K562 (cell line): ENCODE results near the gene CUL9. TPM values are rescaled to one million over a fixed set of nuclear protein-coding genes. Genes with fewer than 3 reads are reported as not detected.
A peak's percentile ranks its signal among the peaks of the same experiment; 100 is the strongest.

Source experiments
- CBX2 ChIP-seq: fragments of 200-600 bp; sonication (generic); IDR thresholded peaks from one replicate; pipeline ENCODE4 v1.6.1; 2012; ENCODE audit warnings: mild to moderate bottlenecking, low read length, inconsistent platforms; ENCODE audit not compliant: insufficient read depth, poor library complexity, severe bottlenecking
- ESRRB ChIP-seq: fragments of 250-450 bp; sonication (Bioruptor Pico); IDR thresholded peaks from 2 replicates; pipeline ENCODE4 v1.5.0; 2020; ENCODE audit warnings: mild to moderate bottlenecking, moderate library complexity, borderline replicate concordance
- FOS ChIP-seq: IDR thresholded peaks from 3 replicates; pipeline ENCODE4 v1.6.1; 2011; ENCODE audit not compliant: insufficient read length; ENCODE audit errors: extremely low read depth
- FOXK2 ChIP-seq, 2 experiments: fragments of 450-650 bp; IDR thresholded peaks in 1 of 2; conservative IDR thresholded peaks in 1 of 2; 2 replicates each; pipeline ENCODE4 v1.6.1; 2016; ENCODE audit warnings: low read depth in 2 of 2, mild to moderate bottlenecking in 1 of 2
- MXI1 ChIP-seq: IDR thresholded peaks from 2 replicates; pipeline ENCODE4 v1.6.1; 2011; ENCODE audit warnings: low read depth, mild to moderate bottlenecking, improper control_type of control experiment, low read length
- NBN ChIP-seq: fragments of 450-650 bp; IDR thresholded peaks from 2 replicates; pipeline ENCODE4 v1.6.1; 2016; ENCODE audit warnings: low read depth, mild to moderate bottlenecking
- NCOR1 ChIP-seq: fragments of 450-650 bp; IDR thresholded peaks from 2 replicates; pipeline ENCODE4 v1.6.1; 2016; ENCODE audit warnings: mild to moderate bottlenecking, moderate library complexity
- RREB1 ChIP-seq: fragments of 250-450 bp; sonication (Bioruptor Pico); IDR thresholded peaks from 2 replicates; pipeline ENCODE4 v1.4.0; 2020
- SAFB2 ChIP-seq: fragments of 200-400 bp; formaldehyde crosslinking; IDR thresholded peaks from 2 replicates; pipeline ENCODE4 v1.6.1; 2018; ENCODE audit warnings: borderline replicate concordance, low read length, low read depth, moderate library complexity; ENCODE audit not compliant: severe bottlenecking
- SMAD1 ChIP-seq: fragments of 150-350 bp; IDR thresholded peaks from 2 replicates; pipeline ENCODE4 v1.6.1; 2014; ENCODE audit warnings: low read length, low read depth; ENCODE audit not compliant: partially characterized antibody
- SP1 ChIP-seq: sonication (generic); formaldehyde crosslinking; IDR thresholded peaks from 2 replicates; pipeline ENCODE4 v1.8.1; 2022; ENCODE audit warnings: mild to moderate bottlenecking, missing genetic modification reagents
- ZBTB2 ChIP-seq: fragments of 450-650 bp; IDR thresholded peaks from 2 replicates; pipeline ENCODE4 v1.6.1; 2016; ENCODE audit warnings: antibody characterized with exemption
- ZNF23 ChIP-seq: fragments of 250-450 bp; sonication (Bioruptor Pico); IDR thresholded peaks from 2 replicates; pipeline ENCODE4 v1.4.0; 2020; ENCODE audit warnings: mild to moderate bottlenecking
- ZNF311 ChIP-seq: fragments of 250-450 bp; sonication (Bioruptor Pico); IDR thresholded peaks from 2 replicates; pipeline ENCODE4 v1.4.0; 2020; ENCODE audit warnings: mild to moderate bottlenecking, moderate library complexity
- polyA plus RNA-seq, 8 experiments: library from polyadenylated mRNA; depleted of rRNA in 4 of 8; stranded (reverse) in 5 of 8; unstranded in 3 of 8; fragments of >200 nt; fragmentation: Nextera tagmentation in 2 of 8; fragmentation: Illumina TruSeq in 1 of 8; extraction: Ambion mirVana in 2 of 8; extraction: Trizol in 1 of 8; gene quantifications; 2 replicates each; pipeline versions ENCODE4 v1.2.1 to v1.2.3, GENCODE V29; 2011 to 2014; ENCODE audit warnings: inconsistent platforms in 1 of 8, missing spikeins in 1 of 8
- total RNA-seq, 7 experiments: library from RNA; depleted of rRNA in 6 of 7; stranded (reverse); fragments of >200 nt in 6 of 7; fragmentation: Illumina TruSeq in 2 of 7; extraction: Trizol in 2 of 7; gene quantifications; 2 replicates each; pipeline versions ENCODE4 v1.2.1 to v1.2.3, GENCODE V29; 2011 to 2021; ENCODE audit warnings: low replicate concordance in 1 of 7

CUL9 gene
- total and polyA plus RNA-seq, 9 of the 15 experiments (the other 6 are each of a cell fraction or from before 2014, with no cell fraction given) = 0.50 to 20.7 (median 6.6) TPM

- TF ChIP-seq RREB1 (CRISPR knock-in tag) (no peak), SP1 (CRISPR knock-in tag) (peak; percentile 84), FOS (no peak), SAFB2 (no peak), CBX2 (no peak), ZNF311 (CRISPR knock-in tag) (no peak), SMAD1 (no peak), ESRRB (CRISPR knock-in tag) (no peak), NCOR1 (no peak), ZBTB2 (no peak), ZNF23 (CRISPR knock-in tag) (no peak), MXI1 (no peak), FOXK2 (conservative IDR thresholded peaks at IDR 0.05 in 1 of 2, IDR thresholded peaks at IDR 0.05 in 1 of 2; ENCODE audit: low read depth in 2 of 2) (peak; percentile 92 to 95), NBN (no peak)
These were observed 38.5 kb upstream of the CUL9 start (continued) for GRCh38 chr6:43143235-43144128.
